ENCODE results near the gene CDPF1. TPM values are rescaled to one million over a fixed set of nuclear protein-coding genes. Genes with fewer than 3 reads are reported as not detected.

The CDPF1 gene
- total RNA-seq, 1 experiment from 2014 or later, result 8.1 TPM

- Histone ChIP-seq H3K14ac (ENCODE audit: insufficient read depth, low read length) (no peak overlapping the region), H3K4me1 (ENCODE audit: insufficient read depth, low read length) (no peaks in the 10 kb centered on the region), H2BK120ac (ENCODE audit: low read depth, low read length, poor library complexity, severe bottlenecking) (no peak overlapping the region), H4K8ac (replicated peaks; ENCODE audit: insufficient read length, low read depth, low read length) (no peak overlapping the region), H3K27me3 (ENCODE audit: insufficient read depth, low read length) (no peaks in the 10 kb centered on the region), H2BK15ac (ENCODE audit: low read depth, low read length) (no peak overlapping the region), H2BK20ac (ENCODE audit: low read depth, low read length, poor library complexity, severe bottlenecking) (no peak overlapping the region), H4K5ac (ENCODE audit: insufficient read length, low read depth, low read length) (no peak overlapping the region), H3K79me2 (ENCODE audit: insufficient read depth, low read length) (peaks cover 4% of the 10 kb centered on the region; the same call in 1 of the 2 replicates), H3K23me2 (ENCODE audit: insufficient read length, low read depth, low read length, poor library complexity, severe bottlenecking) (peaks cover 9% of the 10 kb centered on the region), H3T11ph (ENCODE audit: low read length) (no peak overlapping the region), H3K9me3 (ENCODE audit: control insufficient read depth, low read depth, low read length) (no peaks in the 10 kb centered on the region), H3K18ac (ENCODE audit: insufficient read length, low read depth, low read length) (no peak overlapping the region), H3K4ac (ENCODE audit: low read depth, low read length) (no peak overlapping the region), H4K20me1 (ENCODE audit: control insufficient read depth, insufficient read depth, insufficient read length) (no peaks in the 10 kb centered on the region), H4K91ac (ENCODE audit: insufficient read length, low read depth, low read length) (no peak overlapping the region), H2AK5ac (ENCODE audit: insufficient read length, low read length) (no peak overlapping the region), H2BK5ac (ENCODE audit: insufficient read length, low read length) (no peak overlapping the region), H3K23ac (ENCODE audit: insufficient read length, low read depth, low read length) (no peak overlapping the region), H2BK12ac (ENCODE audit: insufficient read length, low read depth, low read length) (no peak overlapping the region), H3K79me1 (ENCODE audit: insufficient read depth, low read depth, low read length, poor library complexity, severe bottlenecking) (peaks cover 7% of the 10 kb centered on the region), H3K4me2 (ENCODE audit: insufficient read depth, insufficient read length, low read length) (no peak overlapping the region), H3K56ac (ENCODE audit: insufficient read length, low read depth, low read length) (no peak overlapping the region), H2AFZ (ENCODE audit: low read length) (no peak overlapping the region), H3K27ac (ENCODE audit: insufficient read length, low read depth, low read length) (no peak overlapping the region), H3K9ac (ENCODE audit: extremely low read depth, insufficient read length, low read length) (no peak overlapping the region)
- DNase-seq, result no peak
- Mint-ChIP-seq H3K4me1 (peaks cover 23% of the 10 kb centered on the region in 2 experiments), H3K36me3 (ENCODE audit: insufficient read depth in 1 of 3, low read depth in 3 of 3) (peaks cover 17 to 38% (median 35%) of the 10 kb centered on the region in 3 experiments; a peak in 6 of 7 replicates), H3K27ac (peak overlapping the region in 2 of 3 experiments; percentile 7 to 25; a peak in 2 of 7 replicates), H3K9me3 (no peaks in the 10 kb centered on the region), H3K4me3 (peak overlapping the region; percentile 61 to 84; a peak in 4 of 5 replicates), H3K27me3 (ENCODE audit: low read depth) (no peaks in the 10 kb centered on the region)
- no peak for TF ChIP-seq CTCF (conservative IDR thresholded peaks at IDR 0.05)
- no CpG with 5 or more reads among the region's 13 CpGs for WGBS (ENCODE audit: extremely low coverage, insufficient read length, low lambda C conversion rate)
Observed at GRCh38 chr22:46299101-46299500, 49.0 kb upstream of the CDPF1 start.
